BJ (cell line): Measurements from ENCODE around the gene AXIN2. TPM values are rescaled to one million over a fixed set of nuclear protein-coding genes. Genes with fewer than 3 reads are reported as not detected.

Experiments
- CTCF ChIA-PET: fragments of 350-600 bp; formaldehyde crosslinking; extraction: SDS; loops from one replicate; lab custom pipeline; 2021; ENCODE audit warnings: antibody characterized with exemption, inconsistent platforms; lab: Yijun Ruan, JAX
- POLR2A ChIA-PET: fragments of 300-600 bp; sonication (Branson Sonifier 250); formaldehyde crosslinking; extraction: SDS; loops from one replicate; lab custom pipeline; 2021; ENCODE audit warnings: antibody characterized with exemption; lab: Charles Lee
- DNase-seq: peaks from one replicate; pipeline ENCODE4 v3.0.0-alpha.2; 2011; ENCODE audit warnings: low read depth
- H3K27me3 ChIP-seq: 2 replicates; pipeline ENCODE4 v1.6.0; 2011; ENCODE audit warnings: low read length; ENCODE audit not compliant: control insufficient read depth, insufficient read depth
- H3K36me3 ChIP-seq: 2 replicates; pipeline ENCODE4 v1.5.1; 2011; ENCODE audit warnings: low read length; ENCODE audit not compliant: control insufficient read depth, insufficient read depth
- H3K4me3 ChIP-seq: 2 replicates; pipeline ENCODE4 v1.5.1; 2011; ENCODE audit warnings: low read depth, mild to moderate bottlenecking, control low read depth, low read length
- polyA plus RNA-seq: library from polyadenylated mRNA; depleted of rRNA; stranded (reverse); fragments of >200 nt; gene quantifications from 2 replicates; pipeline ENCODE4 v1.2.3, GENCODE V29; 2011
- TF ChIP-seq, protein P1 (sequence below): IDR thresholded peaks from 2 replicates; pipeline ENCODE4 v1.5.1; 2011; ENCODE audit warnings: low read depth, mild to moderate bottlenecking, control low read depth, inconsistent platforms, low read length, moderate library complexity; ENCODE audit not compliant: insufficient read depth

Gene AXIN2
- polyA plus RNA-seq, 1 experiment, result 1.3 TPM

DNA sequence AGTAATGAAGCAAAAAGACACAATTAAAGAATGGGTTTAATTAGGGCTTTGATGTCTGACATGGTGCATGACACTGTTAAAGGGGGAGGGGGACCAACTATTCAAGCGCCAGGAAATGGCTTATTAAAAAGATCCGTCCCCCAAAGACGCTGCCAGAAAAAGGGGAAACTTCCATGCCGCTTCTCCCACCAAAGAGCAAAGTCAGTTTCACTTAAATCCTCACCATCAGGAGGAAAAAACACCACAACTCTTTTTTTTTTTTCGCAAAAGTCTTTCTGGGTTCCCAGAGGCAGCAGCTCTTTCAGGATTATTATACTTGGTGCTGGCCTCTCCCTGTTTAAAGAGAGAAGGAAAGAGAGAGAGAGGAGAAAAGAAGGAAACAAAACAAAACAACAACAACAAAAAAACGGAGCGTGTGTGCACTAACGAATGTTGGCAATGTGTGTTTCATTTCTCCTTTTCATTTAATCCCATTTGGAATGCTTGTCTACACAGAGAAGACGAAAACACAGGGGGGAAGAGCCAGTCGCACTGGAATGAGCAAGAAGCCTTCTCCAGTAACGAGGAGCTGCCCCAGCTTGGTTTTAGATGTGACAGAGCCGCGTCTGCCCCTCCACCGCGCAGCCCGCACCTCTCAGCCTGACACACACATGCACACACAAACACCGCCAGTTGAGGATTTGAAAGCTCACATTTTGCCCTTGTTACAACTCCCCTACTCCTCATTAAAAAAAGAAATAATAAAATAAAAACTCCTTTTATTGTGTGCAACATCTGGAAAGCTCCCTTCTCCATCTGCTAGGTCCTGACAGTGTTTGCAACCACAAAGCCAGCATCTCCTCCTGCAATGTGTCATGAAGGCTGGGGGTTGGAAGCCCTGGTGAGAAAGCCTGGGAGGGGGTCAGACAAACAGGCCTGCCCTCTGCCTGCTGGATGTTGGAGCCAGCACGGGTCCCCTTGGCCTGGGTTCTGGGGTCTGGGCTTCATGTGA is 32.7 kb upstream of the AXIN2 start:
- ChIA-PET CTCF (interaction anchor here (1.3 kb wide), 1 partner anchor 164 kb away, joined by 3 read pairs; no protein-coding TSS in a partner anchor), POLR2A (no interaction called here)
- TF ChIP-seq, protein P1, sequence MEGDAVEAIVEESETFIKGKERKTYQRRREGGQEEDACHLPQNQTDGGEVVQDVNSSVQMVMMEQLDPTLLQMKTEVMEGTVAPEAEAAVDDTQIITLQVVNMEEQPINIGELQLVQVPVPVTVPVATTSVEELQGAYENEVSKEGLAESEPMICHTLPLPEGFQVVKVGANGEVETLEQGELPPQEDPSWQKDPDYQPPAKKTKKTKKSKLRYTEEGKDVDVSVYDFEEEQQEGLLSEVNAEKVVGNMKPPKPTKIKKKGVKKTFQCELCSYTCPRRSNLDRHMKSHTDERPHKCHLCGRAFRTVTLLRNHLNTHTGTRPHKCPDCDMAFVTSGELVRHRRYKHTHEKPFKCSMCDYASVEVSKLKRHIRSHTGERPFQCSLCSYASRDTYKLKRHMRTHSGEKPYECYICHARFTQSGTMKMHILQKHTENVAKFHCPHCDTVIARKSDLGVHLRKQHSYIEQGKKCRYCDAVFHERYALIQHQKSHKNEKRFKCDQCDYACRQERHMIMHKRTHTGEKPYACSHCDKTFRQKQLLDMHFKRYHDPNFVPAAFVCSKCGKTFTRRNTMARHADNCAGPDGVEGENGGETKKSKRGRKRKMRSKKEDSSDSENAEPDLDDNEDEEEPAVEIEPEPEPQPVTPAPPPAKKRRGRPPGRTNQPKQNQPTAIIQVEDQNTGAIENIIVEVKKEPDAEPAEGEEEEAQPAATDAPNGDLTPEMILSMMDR, result no peak
- Histone ChIP-seq H3K4me3 (peak overlapping the region; percentile 25), H3K27me3 (no peaks in the 10 kb centered on the region), H3K36me3 (no peaks in the 10 kb centered on the region)
- DNase-seq, result no peak

DNA sequence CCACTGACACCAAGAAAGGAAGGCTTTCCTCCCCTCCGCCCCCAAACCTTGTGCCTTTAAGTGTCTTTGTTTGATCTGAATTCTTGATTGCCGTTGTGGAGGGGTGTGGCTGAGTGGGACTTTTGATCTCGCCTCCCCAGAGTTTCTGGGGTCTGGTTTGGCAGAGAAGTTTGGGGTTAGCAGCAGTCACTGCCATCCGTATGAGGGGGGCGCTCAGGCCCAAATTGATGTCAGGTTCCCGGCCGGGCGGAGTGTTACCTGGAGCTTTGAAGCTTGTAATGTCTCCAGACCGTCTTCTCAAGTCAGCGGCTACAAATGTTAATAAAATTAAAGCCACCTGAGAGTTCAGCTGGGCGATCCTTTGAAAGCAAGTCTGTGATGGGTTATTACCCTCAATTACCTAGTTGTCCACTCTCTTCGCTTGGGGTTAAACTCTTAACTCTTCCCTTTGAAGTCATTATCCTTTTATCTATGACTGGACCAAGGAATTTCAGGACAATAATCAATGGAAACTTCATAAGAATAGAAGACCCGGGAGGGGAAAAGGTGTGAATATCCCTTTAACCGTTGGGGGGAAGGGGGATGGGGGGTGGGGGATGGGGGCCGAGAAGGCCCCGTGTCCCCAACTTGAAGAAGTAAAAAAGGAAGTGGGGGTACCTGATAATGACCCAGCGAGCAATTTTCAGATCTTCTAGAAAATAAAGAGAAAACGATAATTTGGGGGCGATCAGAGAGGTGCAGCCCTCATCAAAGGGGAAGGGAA is 31.8 kb upstream of the AXIN2 start:
- no peak for DNase-seq
- TF ChIP-seq, protein P1, result no peak
- Histone ChIP-seq H3K4me3 (no peak overlapping the region), H3K27me3 (no peaks in the 10 kb centered on the region), H3K36me3 (no peaks in the 10 kb centered on the region)
- ChIA-PET POLR2A (no interaction called here), CTCF (interaction anchor here (1.2 kb wide), 1 partner anchor 37 kb away, joined by 3 read pairs; no protein-coding TSS in a partner anchor)

DNA sequence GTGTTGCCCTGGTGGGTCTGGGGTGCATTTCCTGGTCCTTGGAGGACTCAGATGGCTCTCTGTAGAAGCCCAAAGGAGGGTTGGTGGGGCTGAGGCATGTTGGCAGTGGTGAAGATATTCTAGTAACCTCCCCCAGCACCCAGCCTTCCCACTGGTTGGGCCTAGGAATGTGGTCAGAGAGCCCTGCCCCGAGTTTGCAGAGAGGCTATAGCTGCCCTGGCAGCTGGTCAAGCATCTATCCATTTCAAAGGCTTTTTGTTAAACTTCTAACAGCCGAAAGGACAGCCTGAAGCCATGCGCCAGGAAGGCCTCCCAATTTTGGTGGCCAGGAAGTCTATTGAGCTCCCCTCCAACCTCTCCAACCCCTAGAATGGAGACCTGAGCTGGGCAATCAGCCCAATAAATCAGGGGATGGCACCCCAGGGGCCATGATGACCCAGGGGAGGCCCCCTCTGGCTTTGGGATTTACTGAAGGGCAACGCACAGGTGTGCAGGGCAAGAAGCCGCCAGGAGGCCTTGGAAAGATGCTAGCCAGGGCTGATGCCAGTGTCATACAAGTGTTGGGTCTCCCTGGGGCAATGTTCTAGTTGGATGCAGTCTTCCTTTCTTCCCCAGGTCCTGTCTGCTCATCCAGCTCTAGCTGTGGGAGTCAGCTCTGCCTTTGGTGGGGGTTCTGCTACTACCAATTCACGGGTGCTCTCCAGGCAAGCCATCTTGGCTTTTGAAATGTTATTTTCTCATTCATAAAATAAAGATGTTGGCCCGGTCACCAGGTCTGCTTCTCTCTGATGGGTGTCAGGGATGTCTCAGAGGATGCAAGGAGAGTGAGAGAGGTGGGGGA is 30.9 kb upstream of the AXIN2 start:
- Histone ChIP-seq H3K36me3 (no peaks in the 10 kb centered on the region), H3K4me3 (no peak overlapping the region), H3K27me3 (no peaks in the 10 kb centered on the region)
- POLR2A ChIA-PET, result no interaction called here
- CTCF ChIA-PET, result interaction anchor here (1.2 kb wide), 1 partner anchor 37 kb away, joined by 3 read pairs; no protein-coding TSS in a partner anchor
- TF ChIP-seq, protein P1, result no peak
- DNase-seq, result no peak

DNA sequence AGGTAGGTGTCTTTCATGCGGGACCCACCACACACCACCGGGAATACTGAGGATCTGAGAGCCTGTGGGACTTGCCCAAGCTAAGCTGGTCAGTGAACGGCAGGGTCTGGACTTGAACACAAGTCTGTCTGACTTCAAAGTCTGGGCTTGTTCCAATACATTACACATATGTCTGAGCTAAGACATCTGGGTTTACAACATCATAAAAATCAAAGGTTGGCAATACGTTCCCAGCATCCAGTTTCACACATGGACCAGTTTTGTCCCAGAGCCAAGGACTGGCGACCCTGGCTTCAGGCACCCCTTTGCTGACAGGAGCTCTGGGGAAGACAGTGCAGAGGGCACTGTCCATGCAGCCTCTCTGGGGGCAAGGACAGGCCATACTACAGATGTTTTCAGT is 27.9 kb upstream of the AXIN2 start:
- ChIA-PET POLR2A (no interaction called here), CTCF (no interaction called here)
- H3K4me3 ChIP-seq, result no peak overlapping the region
- DNase-seq, result no peak
- TF ChIP-seq, protein P1, result no peak
- H3K36me3 ChIP-seq, result no peaks in the 10 kb centered on the region
- H3K27me3 ChIP-seq, result no peaks in the 10 kb centered on the region
